Esophagus muscularis mucosa (tissue), 3 donors: ENCODE measurements around the gene HERC3.

ENCODE experiments used
- EP300 ChIP-seq: sonication (generic); formaldehyde crosslinking; IDR thresholded peaks from one replicate; pipeline ENCODE4 v1.6.1; 2017; ENCODE audit warnings: antibody characterized with exemption
- TF ChIP-seq, protein P1 (sequence below), 3 experiments: fragments of 200-600 bp in 2 of 3; fragments of 450-650 bp in 1 of 3; sonication (generic) in 2 of 3; IDR thresholded peaks; one replicate each; pipeline ENCODE4 v1.5.1; 2017 to 2019; ENCODE audit warnings: antibody characterized with exemption in 3 of 3, mild to moderate bottlenecking in 2 of 3, moderate library complexity in 1 of 3

DNA sequence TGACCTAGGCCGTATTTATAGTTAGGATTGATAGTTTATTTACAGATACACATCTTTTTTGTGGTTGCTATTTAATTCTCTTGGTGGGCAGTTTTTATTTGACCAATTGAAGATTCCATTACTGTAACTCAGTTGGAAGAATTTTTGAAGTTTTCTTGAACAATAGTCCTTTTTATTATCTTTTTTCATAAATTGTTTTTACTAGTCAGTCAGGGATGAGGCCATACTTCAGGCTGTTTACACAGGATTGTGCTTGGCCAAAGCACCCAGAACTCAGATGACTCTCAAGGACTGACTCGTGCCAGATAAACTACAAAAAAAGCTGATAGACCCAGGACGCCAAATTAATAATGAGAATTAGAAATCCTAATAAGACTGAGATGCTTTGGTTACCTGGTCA lies 7.0 kb downstream of the HERC3 start:
- TF ChIP-seq, protein P1, sequence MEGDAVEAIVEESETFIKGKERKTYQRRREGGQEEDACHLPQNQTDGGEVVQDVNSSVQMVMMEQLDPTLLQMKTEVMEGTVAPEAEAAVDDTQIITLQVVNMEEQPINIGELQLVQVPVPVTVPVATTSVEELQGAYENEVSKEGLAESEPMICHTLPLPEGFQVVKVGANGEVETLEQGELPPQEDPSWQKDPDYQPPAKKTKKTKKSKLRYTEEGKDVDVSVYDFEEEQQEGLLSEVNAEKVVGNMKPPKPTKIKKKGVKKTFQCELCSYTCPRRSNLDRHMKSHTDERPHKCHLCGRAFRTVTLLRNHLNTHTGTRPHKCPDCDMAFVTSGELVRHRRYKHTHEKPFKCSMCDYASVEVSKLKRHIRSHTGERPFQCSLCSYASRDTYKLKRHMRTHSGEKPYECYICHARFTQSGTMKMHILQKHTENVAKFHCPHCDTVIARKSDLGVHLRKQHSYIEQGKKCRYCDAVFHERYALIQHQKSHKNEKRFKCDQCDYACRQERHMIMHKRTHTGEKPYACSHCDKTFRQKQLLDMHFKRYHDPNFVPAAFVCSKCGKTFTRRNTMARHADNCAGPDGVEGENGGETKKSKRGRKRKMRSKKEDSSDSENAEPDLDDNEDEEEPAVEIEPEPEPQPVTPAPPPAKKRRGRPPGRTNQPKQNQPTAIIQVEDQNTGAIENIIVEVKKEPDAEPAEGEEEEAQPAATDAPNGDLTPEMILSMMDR (IDR thresholded peaks at IDR 0.05) = no peak
- TF ChIP-seq EP300 = no peak
